H1 (cell line): Measurements from ENCODE around the gene MMP7. TPM values are rescaled to one million over a fixed set of nuclear protein-coding genes. Genes with fewer than 3 reads are reported as not detected.

ENCODE experiments used
- CTCF ChIA-PET: fragments of 300-600 bp; sonication (Branson Sonifier 250); formaldehyde crosslinking; loops from one replicate; lab custom pipeline; 2021; ENCODE audit not compliant: partially characterized antibody; lab: Charles Lee
- POLR2A ChIA-PET: fragments of 300-600 bp; sonication (Branson Sonifier 250); formaldehyde crosslinking; loops from one replicate; lab custom pipeline; 2021; ENCODE audit warnings: inconsistent platforms; ENCODE audit not compliant: partially characterized antibody; lab: Charles Lee
- DNase-seq, 2 experiments: peaks; one replicate each; pipeline versions ENCODE4 v3.0.0 to v3.0.0-alpha.2; 2010 to 2022; ENCODE audit warnings: low spot score in 2 of 2, low read depth in 1 of 2, mixed read lengths in 1 of 2
- FAIRE-seq: peaks from 2 replicates; lab custom pipeline; 2011; peaks lifted over from hg19 to GRCh38; lab: Jason Lieb, UNC
- H2AFZ ChIP-seq: 2 replicates; pipeline ENCODE4 v1.8.1; 2012; ENCODE audit warnings: low read length, inconsistent platforms
- H2AK5ac ChIP-seq: 2 replicates; pipeline ENCODE4 v1.6.1; 2013; ENCODE audit warnings: low read depth, low read length
- H2BK120ac ChIP-seq: replicated peaks from 2 replicates; pipeline ENCODE3; 2013; ENCODE audit warnings: low read depth, low read length, inconsistent platforms
- H2BK12ac ChIP-seq: 2 replicates; pipeline ENCODE4 v1.6.1; 2013; ENCODE audit warnings: low read depth, low read length
- H2BK15ac ChIP-seq: 2 replicates; pipeline ENCODE4 v1.6.1; 2013; ENCODE audit warnings: low read length
- H2BK20ac ChIP-seq: 2 replicates; pipeline ENCODE4 v1.6.1; 2013; ENCODE audit warnings: low read length
- H2BK5ac ChIP-seq: 2 replicates; pipeline ENCODE4 v1.6.1; 2013; ENCODE audit warnings: low read depth, low read length
- H3K14ac ChIP-seq: 2 replicates; pipeline ENCODE4 v1.6.1; 2013; ENCODE audit warnings: inconsistent platforms; ENCODE audit not compliant: insufficient read length
- H3K18ac ChIP-seq: 2 replicates; pipeline ENCODE4 v1.6.1; 2013; ENCODE audit warnings: low read length; ENCODE audit errors: extremely low read depth
- H3K23ac ChIP-seq: 2 replicates; pipeline ENCODE4 v1.6.1; 2013; ENCODE audit warnings: inconsistent platforms; ENCODE audit not compliant: insufficient read length
- H3K23me2 ChIP-seq: 2 replicates; pipeline ENCODE4 v1.6.1; 2013; ENCODE audit warnings: low read depth, low read length
- H3K27ac ChIP-seq: 2 replicates; pipeline ENCODE4 v1.6.1; 2011; ENCODE audit warnings: low read depth, low read length, inconsistent platforms
- H3K27me3 ChIP-seq, 4 experiments: replicated peaks in 1 of 4; 1 replicate in 1 of 4; 2 replicates in 3 of 4; pipeline versions ENCODE4 v1.6.1 to v1.8.1; 2011 to 2013; ENCODE audit warnings: low read length in 3 of 4, mild to moderate bottlenecking in 3 of 4, inconsistent platforms in 2 of 4, mixed read lengths in 2 of 4, moderate library complexity in 1 of 4; ENCODE audit not compliant: control insufficient read depth in 3 of 4, insufficient read depth in 3 of 4; ENCODE audit errors: extremely low read depth in 1 of 4
- H3K36me3 ChIP-seq, 4 experiments: 2 replicates each; pipeline versions ENCODE4 v1.6.1 to v1.8.1; 2011 to 2013; ENCODE audit warnings: mild to moderate bottlenecking in 4 of 4, low read length in 3 of 4, moderate library complexity in 2 of 4, control low read depth in 1 of 4, inconsistent platforms in 1 of 4; ENCODE audit not compliant: insufficient read depth in 4 of 4, control insufficient read depth in 2 of 4
- H3K4ac ChIP-seq: replicated peaks from 2 replicates; pipeline ENCODE3; 2013; ENCODE audit warnings: low read length, low read depth, mixed read lengths, inconsistent platforms; ENCODE audit not compliant: insufficient read length
- H3K4me1 ChIP-seq, 4 experiments: replicated peaks in 1 of 4; 1 replicate in 1 of 4; 2 replicates in 3 of 4; pipeline versions ENCODE4 v1.6.1 to v1.8.1; 2011 to 2013; ENCODE audit warnings: low read length in 3 of 4, inconsistent platforms in 2 of 4, mixed read lengths in 1 of 4; ENCODE audit not compliant: insufficient read depth in 4 of 4, control insufficient read depth in 3 of 4
- H3K4me2 ChIP-seq, 2 experiments: 2 replicates each; pipeline versions ENCODE4 v1.6.1 to v1.8.1; 2011 to 2013; ENCODE audit warnings: low read depth in 2 of 2, low read length in 2 of 2, control low read depth in 1 of 2, inconsistent platforms in 1 of 2, mild to moderate bottlenecking in 1 of 2; ENCODE audit not compliant: insufficient read depth in 1 of 2
- H3K4me3 ChIP-seq, 4 experiments: fragments of 200-600, 300-600 bp in 1 of 4; sonication (generic), shearing (Covaris generic), sonication (Bioruptor Twin) in 1 of 4; 2 replicates each; pipeline versions ENCODE4 v1.5.1 to v1.8.1; 2011 to 2016; ENCODE audit warnings: low read length in 4 of 4, low read depth in 3 of 4, control low read depth in 2 of 4, inconsistent platforms in 2 of 4, mild to moderate bottlenecking in 2 of 4, mixed read lengths in 1 of 4, moderate library complexity in 1 of 4; ENCODE audit not compliant: insufficient read depth in 2 of 4; ENCODE audit errors: extremely low read depth in 1 of 4
- H3K56ac ChIP-seq: replicated peaks from 2 replicates; pipeline ENCODE3; 2013; ENCODE audit warnings: low read depth, mild to moderate bottlenecking, mixed read lengths, low read length, inconsistent platforms; ENCODE audit not compliant: insufficient read length
- H3K79me1 ChIP-seq: 2 replicates; pipeline ENCODE4 v1.6.1; 2013; ENCODE audit warnings: low read depth, low read length, control low read depth
- H3K79me2 ChIP-seq, 2 experiments: 2 replicates each; pipeline versions ENCODE4 v1.6.1 to v1.8.1; 2012 to 2013; ENCODE audit warnings: low read length in 2 of 2, mild to moderate bottlenecking in 2 of 2, inconsistent platforms in 1 of 2; ENCODE audit not compliant: insufficient read depth in 2 of 2, control insufficient read depth in 1 of 2
- H3K9ac ChIP-seq, 4 experiments: replicated peaks in 1 of 4; 1 replicate in 1 of 4; 2 replicates in 3 of 4; pipeline versions ENCODE4 v1.6.1 to v1.8.1; 2011 to 2013; ENCODE audit warnings: low read depth in 3 of 4, low read length in 3 of 4, control low read depth in 2 of 4, mild to moderate bottlenecking in 2 of 4, moderate library complexity in 2 of 4, inconsistent platforms in 1 of 4; ENCODE audit errors: extremely low read depth in 1 of 4
- H3K9me3 ChIP-seq, 2 experiments: 2 replicates each; pipeline versions ENCODE4 v1.6.1 to v1.8.1; 2012 to 2013; ENCODE audit warnings: mild to moderate bottlenecking in 2 of 2, moderate library complexity in 2 of 2, control low read depth in 1 of 2, inconsistent platforms in 1 of 2, low read depth in 1 of 2, low read length in 1 of 2, mixed read lengths in 1 of 2; ENCODE audit not compliant: insufficient read depth in 2 of 2
- H4K20me1 ChIP-seq, 2 experiments: replicated peaks in 1 of 2; 2 replicates each; pipeline versions ENCODE3 to v1.8.1; 2011 to 2013; ENCODE audit warnings: inconsistent platforms in 2 of 2, low read length in 2 of 2, mild to moderate bottlenecking in 1 of 2; ENCODE audit not compliant: insufficient read depth in 2 of 2, control insufficient read depth in 1 of 2
- H4K5ac ChIP-seq: 2 replicates; pipeline ENCODE4 v1.6.1; 2013; ENCODE audit warnings: low read length, low read depth, mixed read lengths, inconsistent platforms; ENCODE audit not compliant: insufficient read length
- H4K8ac ChIP-seq: 2 replicates; pipeline ENCODE4 v1.8.0; 2013; ENCODE audit warnings: mild to moderate bottlenecking, moderate library complexity, low read length, inconsistent platforms; ENCODE audit not compliant: insufficient read depth; ENCODE audit errors: extremely low read depth
- H4K91ac ChIP-seq: replicated peaks from 2 replicates; pipeline ENCODE3; 2013; ENCODE audit warnings: low read length, mixed read lengths, inconsistent platforms; ENCODE audit not compliant: insufficient read length
- BACH1 ChIP-seq: IDR thresholded peaks from 2 replicates; pipeline ENCODE4 v1.6.1; 2012; ENCODE audit warnings: low read length, improper control_type of control experiment
- CHD1 ChIP-seq: IDR thresholded peaks from 2 replicates; pipeline ENCODE4 v1.6.1; 2012; ENCODE audit warnings: low read depth, low read length, improper control_type of control experiment
- CTBP2 ChIP-seq: IDR thresholded peaks from 2 replicates; pipeline ENCODE4 v1.7.0; 2011; ENCODE audit warnings: borderline replicate concordance, mild to moderate bottlenecking, moderate library complexity, mixed read lengths, low read length; ENCODE audit not compliant: insufficient read depth, insufficient read length
- JUN ChIP-seq: IDR thresholded peaks from 2 replicates; pipeline ENCODE4 v1.6.1; 2011; ENCODE audit warnings: low read depth, mild to moderate bottlenecking, improper control_type of control experiment, low read length
- KDM4A ChIP-seq: IDR thresholded peaks from one replicate; pipeline ENCODE4 v1.7.1; 2012; ENCODE audit warnings: low read depth, mild to moderate bottlenecking, moderate library complexity, low read length, inconsistent platforms; ENCODE audit not compliant: severe bottlenecking
- NANOG ChIP-seq: IDR thresholded peaks from 2 replicates; pipeline ENCODE4 v1.6.1; 2011; ENCODE audit warnings: low read length, low read depth, mild to moderate bottlenecking, inconsistent platforms; ENCODE audit not compliant: insufficient read depth, poor library complexity, severe bottlenecking
- RAD21 ChIP-seq, 2 experiments: IDR thresholded peaks in 1 of 2; conservative IDR thresholded peaks in 1 of 2; 2 replicates each; pipeline ENCODE4 v1.6.1; 2011; ENCODE audit warnings: low read depth in 2 of 2, low read length in 2 of 2, improper control_type of control experiment in 1 of 2, inconsistent platforms in 1 of 2, mild to moderate bottlenecking in 1 of 2, moderate library complexity in 1 of 2
- RXRA ChIP-seq: IDR thresholded peaks from 2 replicates; pipeline ENCODE4 v1.6.1; 2011; ENCODE audit warnings: low read depth, mild to moderate bottlenecking, low read length, moderate library complexity; ENCODE audit not compliant: insufficient read depth
- SIN3A ChIP-seq, 2 experiments: IDR thresholded peaks in 1 of 2; conservative IDR thresholded peaks in 1 of 2; 2 replicates each; pipeline ENCODE4 v1.6.1; 2011 to 2012; ENCODE audit warnings: low read length in 2 of 2, improper control_type of control experiment in 1 of 2, low read depth in 1 of 2, mild to moderate bottlenecking in 1 of 2
- SP4 ChIP-seq: IDR thresholded peaks from 2 replicates; pipeline ENCODE4 v1.6.1; 2012; ENCODE audit warnings: low read length, inconsistent platforms
- TAF7 ChIP-seq: optimal IDR thresholded peaks from 2 replicates; pipeline ENCODE3; 2011; ENCODE audit warnings: low read depth, mild to moderate bottlenecking, inconsistent platforms, low read length, moderate library complexity, borderline replicate concordance
- ZNF274 ChIP-seq: IDR thresholded peaks from 2 replicates; pipeline ENCODE4 v1.7.0; 2012; ENCODE audit warnings: low read length, borderline replicate concordance; ENCODE audit errors: extremely low read depth
- WGBS, 2 experiments: shearing (Covaris generic) in 1 of 2; methylation state at CpG; one replicate each; pipeline versions ENCODE4 v1.1.6 to v1.1.7; 2013 to 2015; ENCODE audit warnings: low lambda C conversion rate in 2 of 2, mixed read lengths in 2 of 2, inconsistent platforms in 1 of 2, low coverage in 1 of 2, missing lambda C conversion rate in 1 of 2; ENCODE audit not compliant: insufficient replicate concordance in 2 of 2, insufficient coverage in 1 of 2, insufficient read length in 1 of 2; ENCODE audit errors: extremely low coverage in 1 of 2, missing lambda C conversion rate in 1 of 2; 5-methylcytosine and 5-hydroxymethylcytosine counted together
- polyA plus RNA-seq, 7 experiments: library from polyadenylated mRNA; depleted of rRNA in 3 of 7; stranded (reverse) in 5 of 7; unstranded in 2 of 7; fragments of >200 nt in 5 of 7; fragments of 200-250 nt in 2 of 7; gene quantifications; 1 replicate in 5 of 7; 2 replicates in 1 of 7; 4 replicates in 1 of 7; pipeline versions ENCODE4 v1.2.1 to v1.2.3, GENCODE V29; 2011 to 2013; ENCODE audit warnings: missing spikeins in 2 of 7, mixed read lengths in 2 of 7
- total RNA-seq: library from RNA; stranded (reverse); fragmentation: NEBNext Ultra II Directional; extraction: Animal tissue kit (Norgen Biotek cat#: 25700); gene quantifications from 2 replicates; pipeline ENCODE4 v1.2.1, GENCODE V29; 2021
- TF ChIP-seq, protein P1 (sequence below): IDR thresholded peaks from 2 replicates; pipeline ENCODE4 v1.6.1; 2011; ENCODE audit warnings: low read depth, mild to moderate bottlenecking, low read length; ENCODE audit not compliant: insufficient read depth

MMP7 gene
- total and polyA plus RNA-seq, 2 of the 8 experiments (the other 6 are each of a cell fraction or from before 2014, with no cell fraction given) = not detected

DNA sequence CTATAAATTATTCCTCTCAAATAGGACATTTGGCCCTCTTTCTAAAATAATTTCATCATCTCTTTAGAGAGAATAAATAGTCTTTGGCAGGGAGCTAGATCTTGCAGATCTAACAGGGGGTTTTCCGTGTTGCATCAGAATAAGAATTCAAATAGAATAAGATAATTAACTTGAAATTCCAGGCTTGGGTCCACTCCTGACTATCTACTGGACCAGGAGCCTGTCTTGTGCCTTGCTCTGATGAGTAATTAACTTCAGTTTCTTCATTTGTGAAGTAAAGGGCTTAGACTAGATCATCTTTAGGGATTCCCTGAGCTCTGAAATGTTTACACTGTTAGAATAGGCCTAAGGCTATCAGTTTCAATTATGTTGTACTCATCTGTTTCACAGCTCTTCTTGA is 54.5 kb downstream of the MMP7 start:
- no peak overlapping the region for H3K9ac ChIP-seq
- H3K27me3 ChIP-seq = no peaks in the 10 kb centered on the region
- H2BK12ac ChIP-seq = no peak overlapping the region
- no peaks in the 10 kb centered on the region for H3K79me1 ChIP-seq
- H3K56ac ChIP-seq = no peak overlapping the region
- H2BK120ac ChIP-seq = no peak overlapping the region
- no peak overlapping the region for H4K8ac ChIP-seq
- H3K4ac ChIP-seq = no peak overlapping the region
- no peak overlapping the region for H4K91ac ChIP-seq
- H2BK15ac ChIP-seq = no peak overlapping the region
- H3K27ac ChIP-seq = no peak overlapping the region
- no peak overlapping the region for H3K23ac ChIP-seq
- H2AK5ac ChIP-seq = no peak overlapping the region
- H3K14ac ChIP-seq = no peak overlapping the region
- ChIA-PET CTCF (interaction anchor here (0.8 to 1.4 kb wide), 5 partner anchors 9 to 182 kb away, joined by 3 read pairs; no protein-coding TSS in a partner anchor), POLR2A (no interaction called here)
- H2BK5ac ChIP-seq = no peak overlapping the region
- H4K5ac ChIP-seq = no peak overlapping the region
- 0 out of 2 replicates have a peak overlapping the region, but pooled peaks have one; percentile 69 for H2AFZ ChIP-seq
- H3K18ac ChIP-seq = no peak overlapping the region
- no peaks in the 10 kb centered on the region for H4K20me1 ChIP-seq
- no peak overlapping the region for H3K4me3 ChIP-seq
- no peaks in the 10 kb centered on the region for H3K36me3 ChIP-seq
- DNase-seq (no peak), FAIRE-seq (no peak)
- H3K4me1 ChIP-seq = peaks cover 0 to 5% (median 0%) of the 10 kb centered on the region in 4 experiments; a peak in 1 of 7 replicates
- H3K79me2 ChIP-seq = no peaks in the 10 kb centered on the region
- no peak overlapping the region for H2BK20ac ChIP-seq
- WGBS, 2 experiments = 68% methylated on average over 1 of the region's 1 CpG; no CpG with 5 or more reads in 1 of the 2 experiments
- no peak overlapping the region for H3K4me2 ChIP-seq
- H3K23me2 ChIP-seq = no peaks in the 10 kb centered on the region
- no peaks in the 10 kb centered on the region for H3K9me3 ChIP-seq
- TF ChIP-seq CHD1 (no peak), ZNF274 (no peak), JUN (no peak), SP4 (no peak), CTBP2 (no peak), BACH1 (no peak), RAD21 (IDR thresholded peaks at IDR 0.05 in 1 of 2, conservative IDR thresholded peaks at IDR 0.05 in 1 of 2; ENCODE audit: low read depth in 2 of 2, low read length in 2 of 2) (no peak), NANOG (no peak), SIN3A (conservative IDR thresholded peaks at IDR 0.05 in 1 of 2, IDR thresholded peaks at IDR 0.05 in 1 of 2; ENCODE audit: low read depth in 1 of 2, low read length in 2 of 2) (no peak), TAF7 (no peak), RXRA (no peak), KDM4A (no peak)
- TF ChIP-seq, protein P1, sequence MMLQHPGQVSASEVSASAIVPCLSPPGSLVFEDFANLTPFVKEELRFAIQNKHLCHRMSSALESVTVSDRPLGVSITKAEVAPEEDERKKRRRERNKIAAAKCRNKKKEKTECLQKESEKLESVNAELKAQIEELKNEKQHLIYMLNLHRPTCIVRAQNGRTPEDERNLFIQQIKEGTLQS = no peak
